ENCODE data around the gene SDC1.

Gene SDC1

DNA sequence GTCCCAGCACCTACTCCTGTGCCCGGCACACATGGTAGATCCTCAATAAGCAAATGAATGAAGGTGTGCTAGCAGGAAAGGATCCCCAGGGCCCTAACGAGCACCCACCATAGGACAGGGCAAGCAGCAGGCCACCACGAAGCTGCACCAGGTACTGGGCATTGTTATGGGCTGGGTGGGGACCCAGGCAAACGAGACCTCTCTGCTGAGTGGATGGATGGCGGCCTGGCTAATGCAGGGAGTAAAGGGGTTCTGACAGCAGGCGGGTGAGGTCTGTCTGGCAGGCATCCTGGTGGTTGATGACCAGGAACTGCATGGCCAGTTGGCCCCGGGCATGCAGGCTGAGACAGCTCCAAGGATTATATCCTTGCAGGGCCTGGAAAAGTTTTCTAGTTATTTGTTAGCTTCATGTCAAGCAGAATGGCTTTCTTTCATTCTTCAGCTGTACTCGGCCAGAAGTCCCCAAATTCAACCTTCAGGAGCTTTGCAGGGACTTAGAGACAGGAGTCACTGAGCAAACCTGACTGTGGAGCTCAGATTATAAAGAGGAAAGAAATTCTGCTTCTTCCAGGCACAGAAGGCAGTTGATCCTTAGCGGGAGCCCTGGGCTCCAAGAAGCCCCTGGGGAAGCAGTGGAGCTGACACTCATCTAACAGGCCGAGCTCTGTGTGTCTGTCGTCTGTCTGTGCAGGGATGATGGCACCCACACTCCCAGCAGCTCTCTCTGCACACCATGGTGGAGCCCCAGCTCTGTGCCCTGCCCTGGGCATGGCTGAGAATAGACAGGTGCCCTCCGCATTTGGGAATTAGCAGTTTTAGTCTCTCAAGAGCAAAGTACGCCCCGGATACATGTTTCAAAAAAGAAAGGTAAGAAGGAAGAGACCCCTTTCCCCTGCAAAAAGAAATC is 51.2 kb downstream of the SDC1 start:
- intact Hi-C loops (cut with DNase I; ENCODE audit: low total_unique reads) = no loop called here
- DNase-seq = peak in 1 of 2 donors; percentile 49
- H3K9me3 ChIP-seq = no peaks in the 10 kb centered on the region
- no peak overlapping the region for H3K27ac ChIP-seq
- TF ChIP-seq, protein P1, sequence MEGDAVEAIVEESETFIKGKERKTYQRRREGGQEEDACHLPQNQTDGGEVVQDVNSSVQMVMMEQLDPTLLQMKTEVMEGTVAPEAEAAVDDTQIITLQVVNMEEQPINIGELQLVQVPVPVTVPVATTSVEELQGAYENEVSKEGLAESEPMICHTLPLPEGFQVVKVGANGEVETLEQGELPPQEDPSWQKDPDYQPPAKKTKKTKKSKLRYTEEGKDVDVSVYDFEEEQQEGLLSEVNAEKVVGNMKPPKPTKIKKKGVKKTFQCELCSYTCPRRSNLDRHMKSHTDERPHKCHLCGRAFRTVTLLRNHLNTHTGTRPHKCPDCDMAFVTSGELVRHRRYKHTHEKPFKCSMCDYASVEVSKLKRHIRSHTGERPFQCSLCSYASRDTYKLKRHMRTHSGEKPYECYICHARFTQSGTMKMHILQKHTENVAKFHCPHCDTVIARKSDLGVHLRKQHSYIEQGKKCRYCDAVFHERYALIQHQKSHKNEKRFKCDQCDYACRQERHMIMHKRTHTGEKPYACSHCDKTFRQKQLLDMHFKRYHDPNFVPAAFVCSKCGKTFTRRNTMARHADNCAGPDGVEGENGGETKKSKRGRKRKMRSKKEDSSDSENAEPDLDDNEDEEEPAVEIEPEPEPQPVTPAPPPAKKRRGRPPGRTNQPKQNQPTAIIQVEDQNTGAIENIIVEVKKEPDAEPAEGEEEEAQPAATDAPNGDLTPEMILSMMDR (IDR thresholded peaks at IDR 0.05) = no peak
- no peaks in the 10 kb centered on the region for H3K36me3 ChIP-seq
- no peak overlapping the region for H3K4me3 ChIP-seq
- no peaks in the 10 kb centered on the region for H3K4me1 ChIP-seq
- peaks cover 0 to 3% of the 10 kb centered on the region in 2 donors for H3K27me3 ChIP-seq

DNA sequence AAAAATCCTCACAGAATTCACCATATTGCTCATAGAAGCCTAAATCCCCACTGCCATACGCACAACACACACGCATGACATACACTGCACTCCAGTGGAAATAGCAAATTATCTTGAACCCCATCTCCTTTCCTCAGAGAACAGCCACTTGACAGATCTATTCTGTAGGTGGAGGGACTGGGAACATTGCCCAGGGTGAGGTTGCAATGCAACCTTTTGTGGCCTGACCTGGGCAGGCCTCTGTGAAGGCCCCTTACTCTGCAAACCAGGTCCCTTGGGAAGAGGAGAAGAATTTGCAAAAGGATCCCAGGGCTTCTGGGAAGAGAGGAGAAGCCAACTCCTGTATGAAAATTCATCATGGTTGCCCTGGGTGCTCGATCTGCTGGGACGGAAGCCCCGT is 51.9 kb downstream of the SDC1 start:
- intact Hi-C loops (cut with DNase I; ENCODE audit: low total_unique reads) = no loop called here
- Histone ChIP-seq H3K27ac (no peak overlapping the region), H3K9me3 (no peaks in the 10 kb centered on the region), H3K4me3 (no peak overlapping the region), H3K4me1 (no peaks in the 10 kb centered on the region), H3K27me3 (peaks cover 0 to 10% of the 10 kb centered on the region in 2 donors), H3K36me3 (no peaks in the 10 kb centered on the region)
- DNase-seq = peak in 1 of 2 donors; percentile 11
- TF ChIP-seq, protein P1 (IDR thresholded peaks at IDR 0.05) = no peak

DNA sequence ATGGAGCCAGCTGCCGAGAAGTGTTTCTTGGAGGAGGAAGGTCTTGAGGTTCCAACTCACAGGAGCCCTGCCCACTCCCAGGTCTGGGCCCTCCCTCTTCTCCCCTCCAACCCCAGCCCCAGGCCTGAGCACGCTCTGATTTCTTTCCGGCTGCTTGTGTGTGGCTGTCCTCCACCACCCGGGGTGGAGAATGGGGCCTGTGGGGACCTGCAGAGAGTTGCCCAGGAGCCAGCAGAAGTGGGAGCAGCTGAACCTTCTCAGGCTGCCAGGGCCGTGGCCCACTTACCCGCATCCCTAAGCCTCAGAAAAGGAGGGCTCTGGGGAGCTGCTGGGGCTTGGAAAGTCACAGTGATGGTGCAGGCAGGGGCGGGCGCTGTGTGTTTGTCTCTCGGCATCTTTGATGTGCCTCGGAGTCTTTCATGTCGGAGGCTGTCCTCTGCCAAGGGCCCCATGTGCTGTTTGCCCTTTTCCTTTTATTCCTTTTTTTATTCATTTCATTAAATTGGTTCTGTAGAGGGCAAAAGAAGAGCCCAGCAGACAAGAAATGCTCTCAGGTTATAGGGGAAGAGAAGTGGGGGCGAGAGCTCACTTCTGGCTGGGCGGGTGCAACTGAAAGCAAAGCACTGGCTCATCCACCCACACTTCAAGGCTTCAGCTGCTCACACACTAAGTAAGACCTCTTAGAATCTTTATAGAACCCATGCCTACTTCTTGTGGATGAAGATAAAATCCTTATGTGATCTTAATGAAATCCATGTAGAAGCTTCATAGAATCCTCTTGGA is 52.5 kb downstream of the SDC1 start:
- H3K4me1 ChIP-seq = no peaks in the 10 kb centered on the region
- TF ChIP-seq, protein P1 (IDR thresholded peaks at IDR 0.05) = no peak
- no peak overlapping the region for H3K27ac ChIP-seq
- intact Hi-C loops (cut with DNase I; ENCODE audit: low total_unique reads) = no loop called here
- H3K4me3 ChIP-seq = no peak overlapping the region
- H3K36me3 ChIP-seq = no peaks in the 10 kb centered on the region
- no peaks in the 10 kb centered on the region for H3K9me3 ChIP-seq
- peaks cover 0 to 14% of the 10 kb centered on the region in 2 donors for H3K27me3 ChIP-seq
- DNase-seq = peak in 1 of 2 donors; percentile 35

DNA sequence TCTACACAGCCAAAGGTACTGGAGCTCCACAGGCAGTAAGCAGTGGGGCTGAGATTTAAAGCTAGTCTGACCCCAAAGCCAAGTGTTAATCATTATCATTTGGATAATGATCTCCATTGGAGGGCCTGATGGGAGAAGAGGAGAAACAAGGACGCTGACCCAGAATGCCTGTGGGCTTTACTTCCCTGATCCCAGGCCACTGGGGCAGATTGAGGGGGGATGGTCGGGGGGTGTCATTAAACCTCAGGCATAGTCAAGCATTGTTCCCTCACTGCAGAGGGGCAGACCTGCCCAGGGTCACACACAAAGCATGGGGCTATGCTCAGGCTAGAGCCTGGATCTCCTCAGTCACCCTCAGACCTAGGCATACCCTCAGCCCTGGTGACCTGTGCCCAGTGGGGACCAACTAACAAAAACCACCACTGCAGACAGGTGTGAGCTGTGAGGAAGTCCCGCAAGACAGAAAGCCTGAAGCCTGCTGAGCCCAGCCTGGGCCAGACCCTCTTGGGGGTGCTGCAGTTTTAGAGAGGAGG is 53.4 kb downstream of the SDC1 start:
- Histone ChIP-seq H3K36me3 (no peaks in the 10 kb centered on the region), H3K9me3 (no peaks in the 10 kb centered on the region), H3K27me3 (peaks cover 0 to 20% of the 10 kb centered on the region in 2 donors), H3K4me3 (no peak overlapping the region), H3K4me1 (no peaks in the 10 kb centered on the region), H3K27ac (no peak overlapping the region)
- DNase-seq = peak in 1 of 2 donors; percentile 21
- TF ChIP-seq, protein P1 (IDR thresholded peaks at IDR 0.05) = no peak
- intact Hi-C loops (cut with DNase I; ENCODE audit: low total_unique reads) = no loop called here

DNA sequence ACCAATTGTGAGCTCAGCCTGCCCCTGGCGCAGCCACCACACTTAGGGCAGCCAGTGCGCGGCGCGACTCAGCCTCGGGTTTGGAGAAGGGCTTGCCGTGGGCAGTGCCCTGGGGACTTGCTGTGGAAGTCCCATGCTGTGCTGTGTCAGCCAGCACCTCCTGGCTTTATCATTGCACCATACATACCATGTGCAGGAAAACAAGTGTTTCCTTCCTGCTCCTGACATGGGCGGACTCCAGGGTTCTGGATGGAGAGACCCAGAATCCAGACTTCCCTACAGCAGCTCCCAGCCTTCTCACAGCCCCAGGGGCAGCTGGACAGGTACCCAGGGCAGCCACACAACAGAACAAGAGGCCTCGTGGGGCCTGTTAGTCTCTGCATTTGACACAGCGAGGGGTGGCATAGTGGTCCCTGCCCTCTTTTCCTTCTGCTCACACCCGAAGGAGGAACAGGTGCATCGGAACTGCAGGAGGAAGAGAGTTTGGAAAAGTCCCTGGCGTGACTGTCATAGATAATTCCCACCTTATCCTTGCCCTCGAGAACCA is 54.2 kb downstream of the SDC1 start:
- H3K27ac ChIP-seq = no peak overlapping the region
- no peaks in the 10 kb centered on the region for H3K4me1 ChIP-seq
- DNase-seq = peak in 1 of 2 donors; percentile 61
- intact Hi-C loops (cut with DNase I; ENCODE audit: low total_unique reads) = no loop called here
- no peak overlapping the region for H3K4me3 ChIP-seq
- TF ChIP-seq, protein P1 (IDR thresholded peaks at IDR 0.05) = no peak
- H3K27me3 ChIP-seq = peaks cover 0 to 25% of the 10 kb centered on the region in 2 donors
- no peaks in the 10 kb centered on the region for H3K36me3 ChIP-seq
- H3K9me3 ChIP-seq = no peaks in the 10 kb centered on the region

Data from tibial artery (tissue), 4 donors.